OCI-LY3 (cell line): ENCODE measurements around the gene MTERF2.

ENCODE experiments used
- CTCF ChIP-seq: fragments of 200-600, 300-600 bp; sonication (generic); IDR thresholded peaks from 2 replicates; pipeline ENCODE4 v1.5.1; 2014; ENCODE audit warnings: antibody characterized with exemption, low read length, low read depth
- EZH2phosphoT487 ChIP-seq: fragments of 200-600 bp; shearing (Covaris generic); IDR thresholded peaks from 2 replicates; pipeline ENCODE4 v1.6.1; 2018; ENCODE audit warnings: antibody characterized with exemption, mixed run types, low read depth

GRCh38 chr12:107007411-107007810 lies 20.5 kb upstream of the MTERF2 start:
- TF ChIP-seq CTCF (no peak), EZH2phosphoT487 (no peak)
